ENCODE data around the gene SAP25.

DNA sequence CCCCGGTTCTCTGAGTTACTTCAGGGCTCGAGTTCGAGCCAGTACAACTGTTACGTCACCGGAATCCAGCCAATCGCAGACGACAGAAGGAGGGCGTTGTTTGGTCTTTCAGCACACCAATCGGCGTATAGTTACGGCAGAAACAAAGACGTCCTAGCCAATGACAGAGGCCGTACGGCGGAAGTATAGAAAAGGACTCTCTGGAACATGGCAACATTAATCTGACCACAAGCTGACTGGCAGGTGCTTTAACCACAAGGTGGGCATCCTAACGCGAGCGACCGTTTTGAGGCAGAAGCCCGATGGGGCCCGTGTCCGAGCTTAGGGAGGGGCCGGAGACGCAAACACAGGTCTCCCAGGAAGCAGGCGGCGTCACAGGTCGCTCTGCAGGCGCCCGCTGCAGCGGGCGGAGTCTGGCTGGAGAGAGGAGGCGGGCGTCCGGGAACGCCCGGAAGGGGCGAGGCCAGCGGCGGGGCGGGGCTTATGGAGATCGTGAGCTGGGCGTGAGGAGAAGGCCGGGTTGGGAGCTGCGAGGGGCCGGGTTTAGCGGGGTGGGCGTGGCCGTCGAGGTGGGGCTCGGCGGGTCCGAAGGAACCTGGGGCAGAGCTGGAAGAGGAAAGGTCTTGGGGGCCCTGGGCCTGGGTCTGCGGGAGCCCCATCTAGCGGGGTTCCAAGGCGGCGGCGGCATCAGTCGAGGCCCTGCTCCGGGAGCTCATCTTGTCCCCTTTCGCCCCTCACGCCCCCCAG is 38.5 kb upstream of the SAP25 start, which contains the start of gene MOSPD3:
- TF ChIP-seq, protein P1, sequence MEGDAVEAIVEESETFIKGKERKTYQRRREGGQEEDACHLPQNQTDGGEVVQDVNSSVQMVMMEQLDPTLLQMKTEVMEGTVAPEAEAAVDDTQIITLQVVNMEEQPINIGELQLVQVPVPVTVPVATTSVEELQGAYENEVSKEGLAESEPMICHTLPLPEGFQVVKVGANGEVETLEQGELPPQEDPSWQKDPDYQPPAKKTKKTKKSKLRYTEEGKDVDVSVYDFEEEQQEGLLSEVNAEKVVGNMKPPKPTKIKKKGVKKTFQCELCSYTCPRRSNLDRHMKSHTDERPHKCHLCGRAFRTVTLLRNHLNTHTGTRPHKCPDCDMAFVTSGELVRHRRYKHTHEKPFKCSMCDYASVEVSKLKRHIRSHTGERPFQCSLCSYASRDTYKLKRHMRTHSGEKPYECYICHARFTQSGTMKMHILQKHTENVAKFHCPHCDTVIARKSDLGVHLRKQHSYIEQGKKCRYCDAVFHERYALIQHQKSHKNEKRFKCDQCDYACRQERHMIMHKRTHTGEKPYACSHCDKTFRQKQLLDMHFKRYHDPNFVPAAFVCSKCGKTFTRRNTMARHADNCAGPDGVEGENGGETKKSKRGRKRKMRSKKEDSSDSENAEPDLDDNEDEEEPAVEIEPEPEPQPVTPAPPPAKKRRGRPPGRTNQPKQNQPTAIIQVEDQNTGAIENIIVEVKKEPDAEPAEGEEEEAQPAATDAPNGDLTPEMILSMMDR (IDR thresholded peaks at IDR 0.05): no peak
- no peak for TF ChIP-seq ZFX (IDR thresholded peaks at IDR 0.05; ENCODE audit: borderline replicate concordance)
